T-helper 17 cell (primary cell): ENCODE data around the gene DHRS3. TPM values are rescaled to one million over a fixed set of nuclear protein-coding genes. Genes with fewer than 3 reads are reported as not detected.
"Not testable (repeated sequence)": the region's sequence is repeated elsewhere in the genome, so short reads cannot be mapped to it uniquely, and the experiment has no call there.

Experiments
- ATAC-seq: fragments of 150-1000 bp; cut with Tn5 transposase; 2 replicates; pipeline ENCODE4 v1.10.0; 2021; ENCODE audit warnings: mild to moderate bottlenecking, moderate library complexity
- DNase-seq, 3 donors: peaks; one replicate each; pipeline versions ENCODE4 v3.0.0 to v3.0.0-alpha.2; 2020 to 2021
- H3K9me3 ChIP-seq: one replicate; pipeline ENCODE4 v1.7.0; 2013; ENCODE audit warnings: low read length, mild to moderate bottlenecking; ENCODE audit not compliant: control insufficient read depth, poor library complexity, severe bottlenecking
- H3K27ac Mint-ChIP-seq: one replicate; pipeline ENCODE4 v1.8.0; 2022; ENCODE audit warnings: mild to moderate bottlenecking, moderate library complexity, mixed read lengths
- H3K27me3 Mint-ChIP-seq: one replicate; pipeline ENCODE4 v1.8.0; 2022; ENCODE audit warnings: mixed read lengths
- H3K36me3 Mint-ChIP-seq: one replicate; pipeline ENCODE4 v1.8.0; 2022; ENCODE audit warnings: low read depth, mixed read lengths
- H3K4me1 Mint-ChIP-seq: one replicate; pipeline ENCODE4 v1.8.0; 2022; ENCODE audit warnings: mild to moderate bottlenecking, mixed read lengths
- H3K4me3 Mint-ChIP-seq: one replicate; pipeline ENCODE4 v1.8.0; 2022; ENCODE audit warnings: mild to moderate bottlenecking, moderate library complexity, mixed read lengths
- total RNA-seq, 4 donors: library from RNA in 2 of 4; stranded (reverse) in 2 of 4; gene quantifications; one replicate each; pipeline ENCODE4 v1.2.3 and lab custom pipeline; 2022 to 2026

Gene DHRS3
- total RNA-seq, 2 donors from 2014 or later = 31.0 to 38.3 TPM

DNA sequence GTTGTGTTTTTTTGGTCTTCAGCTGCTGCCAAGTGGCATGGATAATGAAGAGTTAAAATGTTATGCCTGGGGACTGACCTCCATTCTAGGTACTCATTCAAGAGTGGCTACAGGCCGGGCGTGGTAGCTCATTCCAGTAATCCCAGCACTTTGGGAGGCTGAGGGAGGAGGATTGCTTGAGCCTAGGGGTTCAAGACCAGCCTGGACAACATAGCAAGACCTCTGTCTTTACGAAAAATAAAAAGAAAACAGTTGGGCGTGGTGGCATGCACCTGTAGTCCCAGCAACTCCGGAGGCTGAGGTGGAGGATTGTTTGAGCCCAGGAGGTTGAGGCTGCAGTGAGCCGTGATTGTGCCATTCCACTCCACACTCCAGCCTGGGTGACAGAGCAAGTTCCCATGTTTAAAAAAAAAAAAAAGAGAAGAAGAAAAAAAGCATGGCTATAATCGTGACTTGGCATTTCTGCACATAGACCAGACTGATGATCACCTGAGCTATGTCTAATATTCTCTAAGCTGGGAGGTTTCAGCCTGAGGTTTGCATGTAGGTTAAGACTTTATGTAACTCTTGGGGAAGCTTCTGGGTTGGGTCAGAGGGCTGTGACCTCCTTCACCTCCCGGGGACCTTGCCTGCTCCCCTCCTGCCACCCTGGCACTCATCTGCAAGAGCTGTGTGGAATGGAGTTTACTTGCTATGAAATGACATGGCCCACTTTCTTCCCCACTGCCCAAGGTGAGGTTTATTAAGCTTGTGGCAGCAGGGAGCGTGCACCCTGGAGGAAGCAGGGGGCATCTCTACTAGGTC lies 51.3 kb downstream of the DHRS3 start:
- Mint-ChIP-seq H3K4me1 (peaks cover 2% of the 10 kb centered on the region), H3K27me3 (no peaks in the 10 kb centered on the region), H3K27ac (no peak overlapping the region), H3K4me3 (no peak overlapping the region), H3K36me3 (peaks cover 5% of the 10 kb centered on the region)
- DNase-seq = no peak
- ATAC-seq = no peak
- H3K9me3 ChIP-seq = peaks cover 2% of the 10 kb centered on the region

DNA sequence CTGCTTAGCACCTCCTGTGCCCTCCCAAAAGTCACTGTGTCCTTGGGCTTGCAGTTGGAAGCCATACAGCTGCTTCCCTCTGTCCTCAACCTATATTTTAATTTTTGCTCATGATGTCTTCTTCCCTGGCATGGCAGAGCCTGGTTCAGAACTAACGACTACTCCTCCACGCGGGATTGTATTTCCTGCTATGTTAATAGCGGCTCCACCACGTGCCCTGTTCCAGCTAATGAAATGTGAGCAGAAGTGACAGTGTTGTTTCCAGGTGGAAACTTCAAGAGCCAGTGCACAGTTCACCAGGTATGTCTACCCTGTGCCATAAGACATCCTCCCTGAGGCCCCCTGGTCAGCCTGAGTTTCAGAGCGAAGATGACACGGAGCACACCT lies 52.1 kb downstream of the DHRS3 start:
- H3K4me3 Mint-ChIP-seq = no peak overlapping the region
- H3K9me3 ChIP-seq = peaks cover 2% of the 10 kb centered on the region
- H3K36me3 Mint-ChIP-seq = peaks cover 5% of the 10 kb centered on the region
- DNase-seq = no peak
- H3K27ac Mint-ChIP-seq = no peak overlapping the region
- no peaks in the 10 kb centered on the region for H3K27me3 Mint-ChIP-seq
- ATAC-seq = no peak
- H3K4me1 Mint-ChIP-seq = peaks cover 2% of the 10 kb centered on the region

DNA sequence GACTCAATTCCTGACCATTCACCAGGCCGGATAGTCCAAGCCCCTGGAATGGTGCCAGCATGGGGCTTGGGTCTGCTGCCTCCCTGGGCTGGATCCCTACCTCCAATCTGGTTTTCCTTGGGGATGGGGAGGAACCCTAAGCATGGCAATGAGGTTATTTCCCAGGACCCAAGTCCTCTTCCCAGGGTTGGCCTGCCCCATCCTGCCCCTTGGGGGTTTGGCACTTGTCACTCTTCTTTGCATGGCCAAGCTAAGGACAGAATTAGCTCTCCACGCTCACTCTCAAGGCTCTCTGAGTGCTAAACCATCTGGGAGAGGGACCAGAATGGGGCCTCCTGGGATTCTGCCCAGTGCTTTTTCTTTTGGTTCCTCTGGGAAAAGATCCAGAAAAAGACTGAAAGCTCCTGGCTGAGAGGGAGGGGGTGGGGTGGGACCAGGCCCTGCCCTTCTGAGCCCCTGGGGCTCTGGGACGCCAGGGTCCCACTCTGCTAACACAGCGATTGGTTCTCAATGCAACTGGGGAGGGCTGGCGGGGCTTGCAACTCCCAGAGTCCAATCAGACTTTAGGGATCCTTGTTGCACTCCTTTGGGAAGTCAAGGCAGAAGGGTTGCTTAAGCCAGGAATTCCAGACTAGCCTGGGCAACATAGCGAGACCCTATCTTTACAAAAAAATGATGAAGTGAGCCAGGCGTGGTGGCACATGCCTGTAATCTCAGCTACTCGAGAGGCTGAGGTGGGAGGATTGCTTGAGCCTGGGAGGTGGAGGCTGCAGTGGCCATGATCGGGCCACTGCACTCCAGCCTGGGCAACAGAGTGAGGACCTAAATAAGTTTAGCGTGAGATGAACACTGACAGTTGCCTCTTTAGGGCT lies 52.7 kb downstream of the DHRS3 start:
- peaks cover 2% of the 10 kb centered on the region for H3K9me3 ChIP-seq
- ATAC-seq (no peak), DNase-seq (no peak)
- Mint-ChIP-seq H3K36me3 (peaks cover 5% of the 10 kb centered on the region), H3K4me1 (peaks cover 4% of the 10 kb centered on the region), H3K27ac (no peak overlapping the region), H3K4me3 (no peak overlapping the region), H3K27me3 (no peaks in the 10 kb centered on the region)

DNA sequence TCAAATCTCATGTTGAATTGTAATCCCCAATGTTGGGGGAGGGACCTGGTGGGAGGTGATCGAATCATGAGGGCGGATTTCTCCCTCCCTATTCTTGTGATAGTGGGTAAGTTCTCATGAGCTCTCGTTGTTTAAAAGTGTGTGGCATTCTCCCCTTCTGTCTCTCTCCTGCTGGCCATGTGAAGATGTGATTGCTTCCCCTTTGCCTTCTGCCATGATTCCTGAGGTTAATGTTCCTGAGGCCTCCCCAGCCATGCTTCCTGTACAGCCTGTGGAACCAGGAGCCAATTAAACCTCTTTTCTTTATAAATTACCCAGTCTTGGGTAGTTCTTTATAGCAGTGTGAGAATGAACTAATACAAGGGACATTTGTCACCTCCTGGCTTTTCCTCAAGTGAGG lies 53.8 kb downstream of the DHRS3 start:
- H3K4me1 Mint-ChIP-seq, H3K9me3 ChIP-seq, ATAC-seq, H3K4me3 Mint-ChIP-seq, H3K27me3 Mint-ChIP-seq, DNase-seq, H3K36me3 Mint-ChIP-seq, H3K27ac Mint-ChIP-seq: not testable (repeated sequence)

DNA sequence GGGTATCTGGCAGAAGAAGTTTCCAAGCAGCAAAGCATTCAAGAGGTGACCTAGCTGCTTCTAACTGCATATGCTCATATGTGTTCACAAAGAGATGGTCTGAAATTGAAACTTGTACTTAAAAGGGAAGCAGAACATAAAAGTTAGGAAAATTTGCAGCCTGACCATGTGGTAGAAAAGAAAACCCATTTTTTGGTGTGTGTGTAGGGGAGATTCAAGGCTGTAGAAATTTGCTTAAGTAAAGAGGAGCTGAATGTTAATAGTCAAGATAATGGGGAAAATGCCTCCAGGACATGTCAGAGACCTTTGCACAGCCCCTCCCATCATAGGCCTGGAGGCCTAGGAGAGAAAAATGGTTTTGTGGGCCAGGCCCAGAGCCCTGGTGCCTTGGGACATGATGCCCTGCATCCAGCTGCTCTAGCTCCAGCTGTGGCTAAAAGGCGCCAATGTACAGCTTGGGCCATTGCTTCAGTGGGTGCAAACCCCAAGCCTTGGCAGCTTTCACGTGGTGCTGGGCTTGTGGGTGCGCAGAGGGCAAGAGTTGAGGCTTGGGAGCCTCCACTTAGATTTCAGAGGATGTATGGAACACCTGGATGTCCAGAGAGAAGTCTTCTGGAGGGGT lies 54.9 kb downstream of the DHRS3 start:
- Mint-ChIP-seq H3K4me1 (peaks cover 2% of the 10 kb centered on the region), H3K36me3 (peaks cover 3% of the 10 kb centered on the region), H3K27ac (no peak overlapping the region), H3K4me3 (no peak overlapping the region), H3K27me3 (no peaks in the 10 kb centered on the region)
- ATAC-seq (no peak), DNase-seq (no peak)
- H3K9me3 ChIP-seq = peaks cover 2% of the 10 kb centered on the region

DNA sequence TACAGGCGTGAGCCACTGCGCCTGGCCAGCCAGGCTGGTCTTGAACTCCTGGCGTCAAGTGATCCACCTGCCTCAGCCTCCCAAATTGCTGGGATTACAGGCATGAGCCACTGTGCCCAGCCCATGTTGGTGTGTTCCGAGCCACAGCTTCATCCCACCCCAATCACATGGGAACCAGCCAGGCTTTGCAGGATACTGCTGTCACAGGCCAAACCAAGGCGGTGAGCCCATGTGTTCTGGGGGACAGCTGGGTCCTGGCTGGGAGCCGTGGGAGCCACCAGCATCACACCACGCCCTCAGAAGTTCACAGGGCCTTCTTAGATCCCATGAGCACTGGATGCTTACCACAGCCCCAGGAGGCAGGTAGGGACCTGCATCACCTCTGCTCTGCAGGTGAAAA lies 56.9 kb downstream of the DHRS3 start:
- Mint-ChIP-seq H3K36me3 (no peaks in the 10 kb centered on the region), H3K4me1 (peaks cover 2% of the 10 kb centered on the region), H3K27me3 (no peaks in the 10 kb centered on the region), H3K27ac (no peak overlapping the region), H3K4me3 (no peak overlapping the region)
- ATAC-seq = no peak
- H3K9me3 ChIP-seq = peaks cover 2% of the 10 kb centered on the region
- no peak for DNase-seq

DNA sequence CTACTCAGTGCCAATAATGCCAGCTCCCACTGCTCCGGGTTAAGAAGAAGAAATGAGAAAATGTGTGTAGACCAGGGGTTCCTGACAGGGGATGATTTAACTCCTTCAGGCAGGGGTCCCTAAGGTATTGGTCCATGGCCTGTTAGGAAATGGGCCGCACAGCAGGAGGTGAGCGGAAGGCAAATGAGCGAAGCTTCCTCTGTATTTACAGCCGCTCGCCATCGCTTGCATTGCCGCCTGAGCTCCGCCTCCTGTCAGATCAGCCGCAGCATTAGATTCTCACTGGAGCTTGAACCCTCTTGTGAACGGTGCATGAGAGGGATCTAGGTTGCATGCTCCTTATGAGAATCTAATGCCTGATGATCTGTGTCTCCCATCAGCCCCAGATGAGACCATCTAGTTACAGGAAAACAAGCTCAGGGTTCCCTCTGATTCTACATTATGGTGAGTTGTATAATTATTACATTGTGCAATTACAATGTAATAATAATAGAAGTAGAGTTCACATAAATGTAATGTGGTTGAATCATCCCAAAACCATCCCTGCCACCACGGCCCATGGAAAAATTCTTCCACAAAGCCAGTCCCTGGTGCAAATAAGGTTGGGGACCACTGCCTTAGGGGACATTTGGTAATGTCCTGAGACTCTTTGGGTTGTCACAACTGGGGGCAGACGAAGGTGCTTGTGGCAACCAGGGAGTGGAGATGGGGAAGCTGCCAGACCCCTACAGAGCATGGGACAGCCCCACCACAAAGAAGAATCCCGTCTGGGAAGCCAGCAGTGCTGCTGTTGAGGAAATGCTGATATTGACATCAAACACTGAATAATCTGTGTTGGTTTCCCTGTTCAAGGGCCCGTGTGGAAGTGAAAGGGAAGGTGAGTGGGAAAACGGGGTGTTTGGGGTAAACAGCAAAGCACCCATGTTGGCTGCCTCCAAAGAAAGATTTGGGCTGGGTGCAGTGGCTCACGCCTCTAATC lies 60.8 kb downstream of the DHRS3 start:
- Mint-ChIP-seq H3K27ac (no peak overlapping the region), H3K4me3 (no peak overlapping the region), H3K36me3 (no peaks in the 10 kb centered on the region), H3K27me3 (no peaks in the 10 kb centered on the region), H3K4me1 (peaks cover 10% of the 10 kb centered on the region)
- ATAC-seq (no peak), DNase-seq (no peak)
- no peaks in the 10 kb centered on the region for H3K9me3 ChIP-seq

DNA sequence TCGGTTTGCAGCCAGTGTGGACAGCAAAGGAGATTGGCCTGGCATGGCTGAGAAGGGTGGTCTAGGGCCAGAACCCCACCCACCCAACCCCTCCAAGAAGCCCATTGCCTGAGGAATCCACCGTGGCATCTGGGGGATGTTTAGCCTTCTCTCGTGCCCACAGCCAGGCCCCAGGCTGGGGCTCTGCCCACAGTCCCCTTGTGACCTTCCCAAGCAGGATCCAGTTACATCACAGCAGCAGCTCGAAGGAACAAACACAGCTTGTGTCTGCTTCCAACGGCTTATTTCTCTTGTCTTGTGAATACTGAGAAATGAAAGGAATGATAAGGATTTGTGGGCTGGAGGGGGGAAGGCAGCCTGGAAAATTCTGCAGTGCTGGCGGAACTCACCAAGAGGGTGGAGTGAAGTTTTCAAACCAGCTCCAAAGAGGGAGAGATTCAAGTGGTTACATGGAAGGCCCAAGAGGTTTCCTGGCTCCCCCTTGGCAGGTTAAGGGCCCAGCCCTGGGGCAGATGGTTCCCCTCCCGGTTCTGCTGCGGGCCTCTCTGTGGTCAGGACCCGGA lies 61.6 kb downstream of the DHRS3 start:
- Mint-ChIP-seq H3K27ac (no peak overlapping the region), H3K27me3 (no peaks in the 10 kb centered on the region), H3K4me3 (no peak overlapping the region), H3K4me1 (peaks cover 10% of the 10 kb centered on the region), H3K36me3 (no peaks in the 10 kb centered on the region)
- ATAC-seq (no peak), DNase-seq (no peak)
- no peaks in the 10 kb centered on the region for H3K9me3 ChIP-seq

DNA sequence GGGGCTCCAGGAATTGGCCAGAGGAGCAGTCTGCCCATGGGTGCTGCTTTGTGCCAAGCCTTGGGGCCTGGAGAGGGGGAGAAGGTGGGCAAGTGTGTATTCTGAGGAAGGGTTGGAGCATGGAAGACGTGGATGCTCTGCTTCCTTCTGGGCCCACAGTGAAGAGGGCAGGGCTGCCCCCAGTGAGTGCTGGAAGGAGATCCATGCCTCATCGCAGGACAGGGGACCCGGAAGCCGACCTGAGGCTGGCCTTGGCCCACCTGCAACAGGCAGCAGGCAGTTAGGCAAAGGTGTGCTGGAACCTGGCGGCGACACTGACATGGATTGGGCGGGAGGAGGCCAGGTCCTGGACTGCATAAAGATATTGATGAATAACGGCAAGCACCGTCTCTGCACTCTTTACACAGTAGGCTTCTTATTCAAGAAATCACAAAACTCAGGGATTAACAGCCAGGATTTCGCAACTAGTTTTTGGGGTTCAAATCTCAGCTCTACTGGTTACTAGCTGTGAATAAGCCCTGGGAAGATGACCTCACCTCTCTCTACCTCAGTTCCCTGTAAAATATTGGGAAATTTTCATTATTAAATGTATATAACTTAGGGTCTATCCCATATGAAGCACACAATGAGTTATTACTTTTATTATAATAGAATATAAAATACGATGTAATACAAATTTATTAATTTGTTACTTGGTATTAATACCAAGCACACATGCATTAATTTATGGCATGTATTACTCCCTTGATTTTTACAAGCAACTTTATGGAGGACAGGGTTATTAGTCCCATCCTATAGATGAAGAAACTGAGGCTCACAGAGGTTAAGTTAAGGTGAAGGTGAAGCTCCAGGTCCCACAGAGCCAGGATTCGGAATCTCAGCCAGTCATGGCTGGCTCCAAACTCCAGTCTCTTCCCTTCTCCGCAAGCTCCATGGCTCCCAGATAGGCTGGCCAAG lies 62.3 kb downstream of the DHRS3 start:
- no peak overlapping the region for H3K4me3 Mint-ChIP-seq
- ATAC-seq = no peak
- H3K27ac Mint-ChIP-seq = no peak overlapping the region
- no peaks in the 10 kb centered on the region for H3K36me3 Mint-ChIP-seq
- peaks cover 10% of the 10 kb centered on the region for H3K4me1 Mint-ChIP-seq
- no peak for DNase-seq
- no peaks in the 10 kb centered on the region for H3K9me3 ChIP-seq
- no peaks in the 10 kb centered on the region for H3K27me3 Mint-ChIP-seq

DNA sequence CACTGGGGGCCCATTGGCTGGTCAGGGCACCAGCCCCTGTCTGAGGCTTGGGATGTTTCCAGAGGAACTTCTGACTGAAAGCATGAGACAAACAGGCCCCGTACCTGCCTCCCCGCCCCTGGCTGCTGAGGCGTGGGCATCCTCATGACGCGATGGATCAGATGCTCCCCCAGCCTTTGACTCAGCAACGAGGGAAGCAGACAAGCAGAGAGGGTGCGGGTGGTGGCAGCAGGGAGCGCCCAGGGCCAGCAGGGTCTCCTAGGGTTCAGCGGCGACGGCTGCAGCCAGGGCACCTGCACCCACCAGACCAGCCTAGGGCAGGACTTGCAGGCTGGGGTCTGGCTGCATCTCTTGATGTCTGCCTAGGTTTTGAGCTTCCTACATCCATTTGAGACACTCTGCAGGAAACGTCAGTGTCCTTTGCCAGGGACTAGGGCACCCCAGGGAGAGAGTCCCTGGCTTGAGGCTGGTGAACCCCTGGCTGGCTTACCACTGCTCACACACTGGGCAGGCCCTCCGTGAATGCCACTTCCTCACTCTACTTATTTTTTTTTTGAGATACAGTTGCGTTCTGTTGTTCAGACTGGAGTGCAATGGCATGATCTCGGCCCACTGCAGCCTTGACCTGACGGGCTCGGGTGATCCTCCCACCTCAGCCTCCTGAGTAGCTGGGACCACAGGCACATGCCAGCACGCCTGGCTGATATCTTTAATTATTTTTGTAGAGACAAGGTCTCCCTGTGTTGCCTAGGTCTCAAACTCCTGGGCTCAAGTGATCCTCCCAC lies 63.3 kb downstream of the DHRS3 start:
- no peaks in the 10 kb centered on the region for H3K9me3 ChIP-seq
- H3K36me3 Mint-ChIP-seq = no peaks in the 10 kb centered on the region
- no peak overlapping the region for H3K4me3 Mint-ChIP-seq
- H3K27ac Mint-ChIP-seq = no peak overlapping the region
- H3K4me1 Mint-ChIP-seq = peaks cover 10% of the 10 kb centered on the region
- DNase-seq (no peak), ATAC-seq (no peak)
- H3K27me3 Mint-ChIP-seq = no peaks in the 10 kb centered on the region

DNA sequence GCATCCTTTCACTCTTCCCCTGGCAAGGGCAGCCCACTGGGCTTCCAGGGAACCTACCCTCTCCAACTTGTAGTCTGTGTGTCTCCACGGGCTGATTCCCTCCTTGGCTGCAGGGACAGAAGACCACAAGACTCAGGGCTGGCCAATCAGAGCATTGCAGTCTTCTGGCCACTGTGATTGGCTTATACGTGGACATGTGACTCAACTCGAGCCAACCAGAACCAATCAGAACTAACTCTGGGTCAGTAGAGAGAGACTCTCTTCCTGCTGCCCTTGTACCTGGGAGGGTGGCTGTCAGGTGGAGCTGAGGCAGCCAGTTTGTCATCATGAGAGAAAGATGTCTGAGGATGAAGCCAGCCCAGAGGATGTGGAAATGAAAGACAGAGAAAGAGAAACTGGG lies 64.0 kb downstream of the DHRS3 start:
- ATAC-seq (no peak), DNase-seq (no peak)
- no peaks in the 10 kb centered on the region for H3K36me3 Mint-ChIP-seq
- no peak overlapping the region for H3K4me3 Mint-ChIP-seq
- H3K4me1 Mint-ChIP-seq = peaks cover 10% of the 10 kb centered on the region
- no peak overlapping the region for H3K27ac Mint-ChIP-seq
- no peaks in the 10 kb centered on the region for H3K9me3 ChIP-seq
- H3K27me3 Mint-ChIP-seq = no peaks in the 10 kb centered on the region
